CD4-positive, alpha-beta T cell (primary cell): ENCODE data around the gene ABCB6. TPM values are rescaled to one million over a fixed set of nuclear protein-coding genes. Genes with fewer than 3 reads are reported as not detected.

Experiments
- ATAC-seq: fragments of 200-7000 bp; cut with Tn5 transposase; one replicate; pipeline ENCODE4 v1.10.0; 2022; ENCODE audit warnings: mild to moderate bottlenecking; ENCODE audit not compliant: poor library complexity
- CTCF ChIA-PET: fragments of 350-600 bp; sonication (Branson Sonifier 250); formaldehyde crosslinking; loops from one replicate; lab custom pipeline; 2021; ENCODE audit warnings: antibody characterized with exemption, inconsistent platforms; lab: Charles Lee
- POLR2A ChIA-PET: fragments of 350-600 bp; sonication (Branson Sonifier 250); formaldehyde crosslinking; loops from one replicate; lab custom pipeline; 2021; ENCODE audit warnings: antibody characterized with exemption, inconsistent platforms; lab: Charles Lee
- DNase-seq, 14 experiments: peaks; one replicate each; pipeline ENCODE4 v3.0.0-alpha.2; 2013 to 2020; ENCODE audit warnings: mixed read lengths in 2 of 14
- H3K27ac ChIP-seq, 2 donors: one replicate each; pipeline versions ENCODE4 v1.5.1 to v1.7.0; 2013; ENCODE audit warnings: low read length in 2 of 2, low read depth in 1 of 2, mild to moderate bottlenecking in 1 of 2
- H3K27me3 ChIP-seq, 2 experiments: 1 replicate in 1 of 2; 2 replicates in 1 of 2; pipeline versions ENCODE4 v1.6.1 to v1.7.0; 2013; ENCODE audit warnings: low read length in 2 of 2, control low read depth in 1 of 2, mild to moderate bottlenecking in 1 of 2, moderate library complexity in 1 of 2; ENCODE audit not compliant: insufficient read depth in 2 of 2, control insufficient read depth in 1 of 2
- H3K36me3 ChIP-seq: one replicate; pipeline ENCODE4 v1.6.1; 2013; ENCODE audit warnings: low read length, control low read depth; ENCODE audit not compliant: insufficient read depth
- H3K4me1 ChIP-seq: one replicate; pipeline ENCODE4 v1.6.1; 2013; ENCODE audit warnings: low read length, control low read depth; ENCODE audit not compliant: insufficient read depth
- H3K4me3 ChIP-seq: one replicate; pipeline ENCODE4 v1.5.1; 2013; ENCODE audit warnings: mild to moderate bottlenecking, low read length, moderate library complexity
- H3K9me3 ChIP-seq, 2 experiments: 1 replicate in 1 of 2; 2 replicates in 1 of 2; pipeline versions ENCODE4 v1.6.1 to v1.7.0; 2013; ENCODE audit warnings: low read length in 2 of 2, mild to moderate bottlenecking in 2 of 2, control low read depth in 1 of 2, moderate library complexity in 1 of 2; ENCODE audit not compliant: control insufficient read depth in 1 of 2, insufficient read depth in 1 of 2
- H3K27ac Mint-ChIP-seq: one replicate; pipeline ENCODE4 v1.8.0; 2020; ENCODE audit warnings: mixed read lengths
- H3K27me3 Mint-ChIP-seq: one replicate; pipeline ENCODE4 v1.8.0; 2021; ENCODE audit warnings: mixed read lengths
- H3K36me3 Mint-ChIP-seq: one replicate; pipeline ENCODE4 v1.8.0; 2021; ENCODE audit warnings: low read depth, mixed read lengths
- H3K4me1 Mint-ChIP-seq: one replicate; pipeline ENCODE4 v1.8.0; 2021; ENCODE audit warnings: low read depth, mixed read lengths
- H3K4me3 Mint-ChIP-seq: one replicate; pipeline ENCODE4 v1.8.0; 2020; ENCODE audit warnings: mild to moderate bottlenecking, mixed read lengths
- H3K9me3 Mint-ChIP-seq: one replicate; pipeline ENCODE4 v1.8.0; 2020; ENCODE audit warnings: mixed read lengths
- CTCF ChIP-seq: fragments of 200-600 bp; IDR thresholded peaks from one replicate; pipeline ENCODE4 v1.8.0; 2022; ENCODE audit warnings: antibody characterized with exemption, mild to moderate bottlenecking
- intact Hi-C, 2 experiments: fragments of 100-400 bp; cut with DNase I in 1 of 2; cut with micrococcal nuclease in 1 of 2; formaldehyde crosslinking; loops; one replicate each; pipeline versions ENCODE4 v1.15.1 to v1.9.0; 2023 to 2025; cut with DNase I, micrococcal nuclease
- total RNA-seq, 174 experiments: library from RNA in 2 of 174; stranded (reverse) in 2 of 174; gene quantifications; one replicate each; pipeline ENCODE4 v1.2.3 and lab custom pipeline; 2021 to 2026

Gene ABCB6
- total RNA-seq, 2 experiments from 2014 or later, result 2.6 to 3.1 TPM

GRCh38 chr2:219199470-219200211 lies 19.1 kb downstream of the ABCB6 start:
- DNase-seq, result peak in 1 of 14 experiments; percentile 0
- ChIA-PET CTCF (interaction anchor here (0.9 to 2.3 kb wide), 2 partner anchors 12 to 29 kb away, joined by 4 to 6 read pairs; no protein-coding TSS in a partner anchor), POLR2A (interaction anchor here (0.8 to 2.4 kb wide), 6 partner anchors 18 to 46 kb away, joined by 3 to 14 read pairs (median 4); partner anchors contain the start of genes ANKZF1, ATG9A, CNPPD1 and GLB1L)
- no peak for ATAC-seq
- H3K4me1 Mint-ChIP-seq, result peaks cover 7% of the 10 kb centered on the region
- Histone ChIP-seq H3K4me3 (no peak overlapping the region), H3K27me3 (peaks cover 0 to 2% of the 10 kb centered on the region in 2 experiments), H3K36me3 (no peaks in the 10 kb centered on the region), H3K9me3 (peaks cover 0 to 3% of the 10 kb centered on the region in 2 experiments), H3K27ac (no peak overlapping the region), H3K4me1 (peaks cover 6% of the 10 kb centered on the region)
- H3K4me3 Mint-ChIP-seq, result no peak overlapping the region
- H3K27ac Mint-ChIP-seq, result no peak overlapping the region
- no peaks in the 10 kb centered on the region for H3K9me3 Mint-ChIP-seq
- H3K36me3 Mint-ChIP-seq, result no peaks in the 10 kb centered on the region
- TF ChIP-seq CTCF, result no peak
- intact Hi-C loops, result loop anchor here in 1 of 2 experiments (10.0 kb wide), 2 partner anchors 185 to 345 kb away; partner anchors contain the start of genes CHPF, DNPEP and TMEM198
- peaks cover 6% of the 10 kb centered on the region for H3K27me3 Mint-ChIP-seq

- POLR2A ChIA-PET, result interaction anchor here (1.0 to 2.4 kb wide), 2 partner anchors 17 to 22 kb away, joined by 3 to 12 read pairs; partner anchors contain the start of gene CNPPD1
- peaks cover 0 to 3% of the 10 kb centered on the region in 2 experiments for H3K9me3 ChIP-seq
- H3K27ac ChIP-seq, result no peak overlapping the region
- intact Hi-C loops, result no loop called here
- CTCF ChIA-PET, result interaction anchor here (0.9 kb wide), 1 partner anchor 28 kb away, joined by 4 read pairs; no protein-coding TSS in a partner anchor
- H3K27me3 ChIP-seq, result peaks cover 0 to 2% of the 10 kb centered on the region in 2 experiments
- no peak overlapping the region for H3K4me3 Mint-ChIP-seq
- H3K27ac Mint-ChIP-seq, result no peak overlapping the region
- no peak for ATAC-seq
- no peak for TF ChIP-seq CTCF
- H3K4me3 ChIP-seq, result no peak overlapping the region
- DNase-seq, result no peak
- H3K36me3 ChIP-seq, result no peaks in the 10 kb centered on the region
- no peaks in the 10 kb centered on the region for H3K36me3 Mint-ChIP-seq
- peaks cover 7% of the 10 kb centered on the region for H3K4me1 Mint-ChIP-seq
- H3K9me3 Mint-ChIP-seq, result no peaks in the 10 kb centered on the region
- H3K4me1 ChIP-seq, result peaks cover 6% of the 10 kb centered on the region
- peaks cover 6% of the 10 kb centered on the region for H3K27me3 Mint-ChIP-seq
Observed at GRCh38 chr2:219198974-219199373, 19.8 kb downstream of the ABCB6 start.

- no peak for TF ChIP-seq CTCF
- Histone ChIP-seq H3K27ac (no peak overlapping the region), H3K36me3 (no peaks in the 10 kb centered on the region), H3K9me3 (peaks cover 0 to 3% of the 10 kb centered on the region in 2 experiments), H3K27me3 (peaks cover 0 to 2% of the 10 kb centered on the region in 2 experiments), H3K4me3 (no peak overlapping the region), H3K4me1 (peaks cover 6% of the 10 kb centered on the region)
- no peak overlapping the region for H3K4me3 Mint-ChIP-seq
- ChIA-PET CTCF (no interaction called here), POLR2A (interaction anchor here (0.9 to 3.8 kb wide), 4 partner anchors 9 to 21 kb away, joined by 3 to 17 read pairs (median 5); partner anchors contain the start of genes CNPPD1 and ZFAND2B)
- intact Hi-C loops, result no loop called here
- peaks cover 6% of the 10 kb centered on the region for H3K27me3 Mint-ChIP-seq
- H3K36me3 Mint-ChIP-seq, result no peaks in the 10 kb centered on the region
- peaks cover 7% of the 10 kb centered on the region for H3K4me1 Mint-ChIP-seq
- ATAC-seq, result no peak
- no peaks in the 10 kb centered on the region for H3K9me3 Mint-ChIP-seq
- DNase-seq, result no peak
- H3K27ac Mint-ChIP-seq, result no peak overlapping the region
Observed at GRCh38 chr2:219197388-219197787, 21.4 kb downstream of the ABCB6 start.
